Neural progenitor cell (in vitro differentiated cells): ENCODE measurements around the gene MAGI1. TPM values are rescaled to one million over a fixed set of nuclear protein-coding genes. Genes with fewer than 3 reads are reported as not detected.
A peak's percentile ranks its signal among the peaks of the same experiment; 100 is the strongest.

Experiments used
- DNase-seq: peaks from one replicate; pipeline ENCODE4 v3.0.0-alpha.2; 2016; ENCODE audit warnings: low spot score
- H2AFZ ChIP-seq: fragments of 200-600 bp; sonication (generic); replicated peaks from 2 replicates; pipeline ENCODE4 v1.6.1; 2016; ENCODE audit warnings: antibody characterized with exemption
- H3F3A ChIP-seq: fragments of 200-600 bp; sonication (generic); 2 replicates; pipeline ENCODE4 v1.6.1; 2016; ENCODE audit warnings: antibody characterized with exemption, low read depth
- H3K27ac ChIP-seq: fragments of 200-600 bp; sonication (generic); 2 replicates; pipeline ENCODE4 v1.5.1; 2016; ENCODE audit warnings: mild to moderate bottlenecking
- H3K27me3 ChIP-seq: fragments of 200-600 bp; sonication (generic); 2 replicates; pipeline ENCODE4 v1.6.1; 2016; ENCODE audit warnings: mild to moderate bottlenecking, moderate library complexity
- H3K36me3 ChIP-seq: fragments of 200-600 bp; sonication (generic); 2 replicates; pipeline ENCODE4 v1.5.1; 2016
- H3K4me1 ChIP-seq: fragments of 200-600 bp; sonication (generic); 2 replicates; pipeline ENCODE4 v1.6.1; 2016; ENCODE audit warnings: mixed run types
- H3K4me2 ChIP-seq: fragments of 200-600 bp; sonication (generic); 2 replicates; pipeline ENCODE4 v1.6.1; 2016
- H3K4me3 ChIP-seq: fragments of 200-600 bp; sonication (generic); 2 replicates; pipeline ENCODE4 v1.5.1; 2016
- H3K79me2 ChIP-seq: fragments of 200-600 bp; sonication (generic); 2 replicates; pipeline ENCODE4 v1.6.1; 2016; ENCODE audit warnings: low read depth
- H3K9ac ChIP-seq: fragments of 200-600 bp; sonication (generic); 2 replicates; pipeline ENCODE4 v1.6.1; 2016
- H3K9me3 ChIP-seq: fragments of 200-600 bp; sonication (generic); 2 replicates; pipeline ENCODE4 v1.5.1; 2016; ENCODE audit warnings: low read depth
- H4K20me1 ChIP-seq: fragments of 200-600 bp; sonication (generic); 2 replicates; pipeline ENCODE4 v1.6.1; 2016; ENCODE audit warnings: low read depth
- H3K27ac Mint-ChIP-seq: 3 replicates; pipeline ENCODE4 v1.8.0; 2021; ENCODE audit warnings: mixed read lengths
- H3K27me3 Mint-ChIP-seq: 2 replicates; pipeline ENCODE4 v1.8.0; 2022; ENCODE audit warnings: low read depth, mild to moderate bottlenecking, inconsistent platforms, moderate library complexity, mixed read lengths; ENCODE audit not compliant: insufficient read depth
- H3K36me3 Mint-ChIP-seq: 3 replicates; pipeline ENCODE4 v1.8.0; 2021; ENCODE audit warnings: mixed read lengths
- H3K4me1 Mint-ChIP-seq: 3 replicates; pipeline ENCODE4 v1.8.0; 2021; ENCODE audit warnings: mixed read lengths
- H3K4me3 Mint-ChIP-seq: 3 replicates; pipeline ENCODE4 v1.8.0; 2021; ENCODE audit warnings: mild to moderate bottlenecking, moderate library complexity, mixed read lengths
- H3K9me3 Mint-ChIP-seq: 3 replicates; pipeline ENCODE4 v1.8.0; 2020; ENCODE audit warnings: mixed read lengths
- CTCF ChIP-seq: fragments of 200-600 bp; sonication (generic); IDR thresholded peaks from 2 replicates; pipeline ENCODE4 v1.5.1; 2017; ENCODE audit warnings: antibody characterized with exemption, mild to moderate bottlenecking
- EZH2 ChIP-seq: fragments of 200-600 bp; sonication (generic); IDR thresholded peaks from 2 replicates; pipeline ENCODE4 v1.6.1; 2017; ENCODE audit warnings: antibody characterized with exemption, mild to moderate bottlenecking, moderate library complexity
- EZH2phosphoT487 ChIP-seq: fragments of 200-600 bp; sonication (generic); IDR thresholded peaks from 2 replicates; pipeline ENCODE4 v1.6.1; 2017; ENCODE audit warnings: antibody characterized with exemption
- total RNA-seq: library from RNA; depleted of rRNA; stranded (reverse); fragments of >200 nt; gene quantifications from 2 replicates; pipeline ENCODE4 v1.2.3, GENCODE V29; 2015; ENCODE audit warnings: low replicate concordance

The MAGI1 gene
- total RNA-seq, 1 donor from 2014 or later = 40.6 TPM

- TF ChIP-seq EZH2 = no peak
- TF ChIP-seq CTCF = no peak
- no peak for TF ChIP-seq EZH2phosphoT487
- peak overlapping the region; percentile 89 for H3K27ac Mint-ChIP-seq
- Histone ChIP-seq H3K79me2 (peaks cover 4% of the 10 kb centered on the region), H3K9ac (no peak overlapping the region), H3K4me1 (peaks cover 49% of the 10 kb centered on the region), H3K9me3 (no peaks in the 10 kb centered on the region), H3K4me2 (peak overlapping the region; percentile 79), H3F3A (peaks cover 52% of the 10 kb centered on the region), H3K4me3 (peak overlapping the region; percentile 42), H3K27ac (peak overlapping the region; percentile 78), H3K27me3 (no peaks in the 10 kb centered on the region), H3K36me3 (no peaks in the 10 kb centered on the region), H4K20me1 (peaks cover 20% of the 10 kb centered on the region), H2AFZ (no peak overlapping the region)
- H3K9me3 Mint-ChIP-seq = no peaks in the 10 kb centered on the region
- DNase-seq = peak; percentile 52
- H3K4me3 Mint-ChIP-seq = peak overlapping the region; percentile 74
- peaks cover 36% of the 10 kb centered on the region for H3K4me1 Mint-ChIP-seq
- peaks cover 6% of the 10 kb centered on the region for H3K27me3 Mint-ChIP-seq
- peaks cover 6% of the 10 kb centered on the region for H3K36me3 Mint-ChIP-seq
Measured at GRCh38 chr3:65401359-65402305, 637.1 kb downstream of the MAGI1 start.

GRCh38 chr3:65400899-65401298 lies 637.8 kb downstream of the MAGI1 start:
- Histone ChIP-seq H3K27me3 (no peaks in the 10 kb centered on the region), H3K9me3 (no peaks in the 10 kb centered on the region), H3K27ac (peak overlapping the region; percentile 78), H4K20me1 (peaks cover 20% of the 10 kb centered on the region), H2AFZ (no peak overlapping the region), H3K4me2 (peak overlapping the region; percentile 79), H3K79me2 (peaks cover 4% of the 10 kb centered on the region), H3K4me3 (peak overlapping the region; percentile 42), H3K36me3 (no peaks in the 10 kb centered on the region), H3K9ac (no peak overlapping the region), H3K4me1 (peaks cover 49% of the 10 kb centered on the region), H3F3A (peaks cover 52% of the 10 kb centered on the region)
- TF ChIP-seq EZH2phosphoT487 (no peak), EZH2 (no peak), CTCF (no peak)
- Mint-ChIP-seq H3K4me1 (peaks cover 36% of the 10 kb centered on the region), H3K4me3 (peak overlapping the region; percentile 74), H3K9me3 (no peaks in the 10 kb centered on the region), H3K27me3 (peaks cover 6% of the 10 kb centered on the region), H3K27ac (no peak overlapping the region), H3K36me3 (peaks cover 8% of the 10 kb centered on the region)
- peak; percentile 63 for DNase-seq

- no peak overlapping the region for H2AFZ ChIP-seq
- H3K27me3 Mint-ChIP-seq = peaks cover 6% of the 10 kb centered on the region
- no peak for DNase-seq
- H3K27ac ChIP-seq = no peak overlapping the region
- peaks cover 20% of the 10 kb centered on the region for H4K20me1 ChIP-seq
- H3K4me1 Mint-ChIP-seq = peaks cover 36% of the 10 kb centered on the region
- H3K27ac Mint-ChIP-seq = no peak overlapping the region
- H3K9ac ChIP-seq = no peak overlapping the region
- H3K4me2 ChIP-seq = peak overlapping the region; percentile 79
- H3K27me3 ChIP-seq = no peaks in the 10 kb centered on the region
- H3K36me3 ChIP-seq = no peaks in the 10 kb centered on the region
- peaks cover 49% of the 10 kb centered on the region for H3K4me1 ChIP-seq
- peaks cover 14% of the 10 kb centered on the region for H3K36me3 Mint-ChIP-seq
- no peak overlapping the region for H3K4me3 Mint-ChIP-seq
- H3K9me3 Mint-ChIP-seq = no peaks in the 10 kb centered on the region
- no peak overlapping the region for H3K4me3 ChIP-seq
- TF ChIP-seq CTCF (no peak), EZH2 (no peak), EZH2phosphoT487 (no peak)
- peaks cover 50% of the 10 kb centered on the region for H3F3A ChIP-seq
- peaks cover 4% of the 10 kb centered on the region for H3K79me2 ChIP-seq
- no peaks in the 10 kb centered on the region for H3K9me3 ChIP-seq
Measured at GRCh38 chr3:65398953-65399352, 639.8 kb downstream of the MAGI1 start.
